PC-9 (cell line): ENCODE results near the gene VSIG10L. TPM values are rescaled to one million over a fixed set of nuclear protein-coding genes. Genes with fewer than 3 reads are reported as not detected.
A peak's percentile ranks its signal among the peaks of the same experiment; 100 is the strongest.

Source experiments
- BruUV-seq: library from RNA; stranded (reverse); fragments of 400-500 nt; replicated peaks from 2 replicates; lab custom pipeline; 2021; lab: Mats Ljungman, UMichigan
- CTCF ChIA-PET: fragments of 300-600 bp; sonication (Branson Sonifier 250); formaldehyde crosslinking; loops from one replicate; lab custom pipeline; 2022; ENCODE audit warnings: antibody characterized with exemption; lab: Charles Lee
- POLR2A ChIA-PET: fragments of 300-600 bp; sonication (Branson Sonifier 250); formaldehyde crosslinking; loops from one replicate; lab custom pipeline; 2022; ENCODE audit warnings: antibody characterized with exemption; ENCODE audit not compliant: unreplicated experiment; lab: Charles Lee
- DNase-seq, 2 experiments: peaks; one replicate each; pipeline versions ENCODE4 v3.0.0 to v3.0.0-alpha.2; 2015 to 2022; ENCODE audit warnings: mixed read lengths in 1 of 2
- H2AFZ ChIP-seq: fragments of 200-600 bp; sonication (generic); 2 replicates; pipeline ENCODE4 v1.8.1; 2017; ENCODE audit warnings: antibody characterized with exemption
- H3F3A ChIP-seq: fragments of 200-600 bp; sonication (generic); 2 replicates; pipeline ENCODE4 v1.8.1; 2017; ENCODE audit warnings: antibody characterized with exemption, mild to moderate bottlenecking, low read depth; ENCODE audit not compliant: insufficient read depth
- H3K27ac ChIP-seq: fragments of 200-600 bp; sonication (generic); 2 replicates; pipeline ENCODE4 v1.6.1; 2016; ENCODE audit warnings: mixed run types
- H3K27me3 ChIP-seq: fragments of 200-600 bp; sonication (generic); 2 replicates; pipeline ENCODE4 v1.6.1; 2016; ENCODE audit warnings: low read depth, mixed run types; ENCODE audit not compliant: insufficient read depth
- H3K36me3 ChIP-seq: fragments of 200-600 bp; sonication (generic); 2 replicates; pipeline ENCODE4 v1.6.1; 2016; ENCODE audit warnings: low read depth, mixed run types
- H3K4me1 ChIP-seq: fragments of 200-600 bp; sonication (generic); replicated peaks from 2 replicates; pipeline ENCODE4 v1.6.1; 2016; ENCODE audit warnings: mixed run types; ENCODE audit not compliant: insufficient read depth
- H3K4me2 ChIP-seq: fragments of 200-600 bp; sonication (generic); 2 replicates; pipeline ENCODE4 v1.6.1; 2017; ENCODE audit warnings: mixed run types
- H3K4me3 ChIP-seq: fragments of 200-600 bp; sonication (generic); 2 replicates; pipeline ENCODE4 v1.6.1; 2016; ENCODE audit warnings: mixed run types
- H3K79me2 ChIP-seq: fragments of 200-600 bp; sonication (generic); 2 replicates; pipeline ENCODE4 v1.6.1; 2017; ENCODE audit warnings: low read depth, mixed run types
- H3K9me2 ChIP-seq: fragments of 200-600 bp; sonication (generic); 2 replicates; pipeline ENCODE4 v1.8.1; 2017; ENCODE audit warnings: mild to moderate bottlenecking; ENCODE audit not compliant: insufficient read depth
- H3K9me3 ChIP-seq: fragments of 200-600 bp; sonication (generic); 2 replicates; pipeline ENCODE4 v1.8.1; 2016; ENCODE audit warnings: low read depth; ENCODE audit not compliant: insufficient read depth
- H4K20me1 ChIP-seq: fragments of 200-600 bp; sonication (generic); 2 replicates; pipeline ENCODE4 v1.8.1; 2017; ENCODE audit not compliant: insufficient read depth
- EZH2 ChIP-seq: fragments of 200-600 bp; sonication (generic); IDR thresholded peaks from 2 replicates; pipeline ENCODE4 v1.8.0; 2017; ENCODE audit warnings: antibody characterized with exemption, low read depth
- intact Hi-C: fragments of 100-400 bp; cut with micrococcal nuclease; formaldehyde crosslinking; loops from one replicate; pipeline ENCODE4 v1.10.0; 2022; ENCODE audit not compliant: unreplicated experiment
- total RNA-seq: library from RNA; stranded (reverse); gene quantifications from 2 replicates; pipeline ENCODE4 v1.2.3, GENCODE V29; 2021
- TF ChIP-seq, protein P1 (sequence below): fragments of 200-600 bp; sonication (generic); conservative IDR thresholded peaks from 2 replicates; pipeline ENCODE4 v1.6.1; 2017; ENCODE audit warnings: mixed run types, antibody characterized with exemption, mild to moderate bottlenecking, moderate library complexity

VSIG10L gene
- total RNA-seq, 1 experiment from 2014 or later: 2.8 TPM

DNA sequence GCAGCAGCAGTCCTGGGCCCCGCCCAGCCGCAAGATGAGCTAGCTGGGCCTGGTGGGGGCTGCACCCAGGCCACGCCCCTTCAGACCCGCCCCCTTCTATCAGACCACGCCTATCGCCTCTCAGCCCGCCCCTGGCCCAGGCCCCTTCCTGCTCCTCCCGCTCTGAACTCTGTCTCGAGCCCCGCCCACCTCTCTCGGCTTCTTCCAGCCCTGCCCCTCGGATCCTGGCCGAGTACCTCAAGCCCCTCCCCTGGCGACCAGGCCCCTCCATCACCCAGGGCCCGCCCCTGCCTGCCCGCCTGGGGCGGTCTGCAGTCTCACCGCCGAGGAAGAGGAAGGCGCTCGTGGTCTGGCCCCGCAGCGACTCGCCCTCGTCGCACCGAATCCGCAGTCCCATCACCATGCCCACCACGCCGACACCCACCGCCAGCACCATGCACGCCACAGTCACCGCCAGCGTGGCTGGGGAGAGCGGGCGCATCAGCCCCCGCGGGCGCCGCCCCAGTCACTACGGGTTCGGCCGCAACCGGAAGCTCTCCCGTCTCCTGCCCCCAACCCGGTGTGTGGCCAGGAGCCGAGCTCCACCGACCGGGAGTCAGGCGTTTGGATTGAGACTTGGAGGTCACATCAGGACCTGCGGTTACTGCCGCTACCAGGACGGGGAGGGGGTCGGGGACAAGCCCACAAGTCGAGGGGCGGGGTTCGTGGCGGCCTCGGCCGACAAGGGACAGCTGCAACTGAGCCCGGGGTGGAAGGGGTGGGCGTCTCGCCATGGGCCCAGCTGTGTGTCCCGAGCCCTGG is 25.8 kb upstream of the VSIG10L start:
- intact Hi-C loops: loop anchor here (1.0 to 10.0 kb wide), 3 partner anchors 28 to 335 kb away; no protein-coding TSS in a partner anchor
- H4K20me1 ChIP-seq: no peaks in the 10 kb centered on the region

DNA sequence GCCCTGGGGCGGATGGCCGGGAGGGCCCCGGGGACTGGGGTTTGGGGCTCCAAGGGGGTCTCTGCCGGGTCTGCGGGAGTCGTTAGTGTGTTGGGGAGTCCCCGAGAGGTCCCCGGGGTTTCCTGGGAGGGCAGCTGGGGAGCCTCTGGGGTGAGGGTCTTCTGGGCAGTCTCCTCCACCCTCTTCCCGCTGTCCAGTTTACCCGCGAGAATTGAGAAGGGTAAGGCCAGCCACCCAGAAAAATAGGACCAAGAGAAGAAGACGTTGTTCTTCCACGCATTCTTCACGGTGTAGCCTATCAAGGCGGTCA is 25.3 kb upstream of the VSIG10L start:
- peaks cover 36% of the 10 kb centered on the region for H3K4me1 ChIP-seq
- no peak for TF ChIP-seq EZH2
- TF ChIP-seq, protein P1, sequence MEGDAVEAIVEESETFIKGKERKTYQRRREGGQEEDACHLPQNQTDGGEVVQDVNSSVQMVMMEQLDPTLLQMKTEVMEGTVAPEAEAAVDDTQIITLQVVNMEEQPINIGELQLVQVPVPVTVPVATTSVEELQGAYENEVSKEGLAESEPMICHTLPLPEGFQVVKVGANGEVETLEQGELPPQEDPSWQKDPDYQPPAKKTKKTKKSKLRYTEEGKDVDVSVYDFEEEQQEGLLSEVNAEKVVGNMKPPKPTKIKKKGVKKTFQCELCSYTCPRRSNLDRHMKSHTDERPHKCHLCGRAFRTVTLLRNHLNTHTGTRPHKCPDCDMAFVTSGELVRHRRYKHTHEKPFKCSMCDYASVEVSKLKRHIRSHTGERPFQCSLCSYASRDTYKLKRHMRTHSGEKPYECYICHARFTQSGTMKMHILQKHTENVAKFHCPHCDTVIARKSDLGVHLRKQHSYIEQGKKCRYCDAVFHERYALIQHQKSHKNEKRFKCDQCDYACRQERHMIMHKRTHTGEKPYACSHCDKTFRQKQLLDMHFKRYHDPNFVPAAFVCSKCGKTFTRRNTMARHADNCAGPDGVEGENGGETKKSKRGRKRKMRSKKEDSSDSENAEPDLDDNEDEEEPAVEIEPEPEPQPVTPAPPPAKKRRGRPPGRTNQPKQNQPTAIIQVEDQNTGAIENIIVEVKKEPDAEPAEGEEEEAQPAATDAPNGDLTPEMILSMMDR: no peak
- peaks cover 28% of the 10 kb centered on the region for H3F3A ChIP-seq
- H3K79me2 ChIP-seq: peaks cover 30% of the 10 kb centered on the region
- ChIA-PET CTCF (no interaction called here), POLR2A (interaction anchor here (0.6 to 1.1 kb wide), 6 partner anchors 27 to 322 kb away, joined by 3 to 9 read pairs (median 6); partner anchors contain the start of gene SIGLEC10)
- peak overlapping the region; percentile 74 for H3K27ac ChIP-seq
- TSS peak; percentile 15 for BruUV-seq
- H2AFZ ChIP-seq: peak overlapping the region; percentile 99
- peaks cover 20% of the 10 kb centered on the region for H3K27me3 ChIP-seq
- peaks cover 4% of the 10 kb centered on the region; the same call in 1 of the 2 replicates for H4K20me1 ChIP-seq
- peak overlapping the region; percentile 92 for H3K4me3 ChIP-seq
- no peaks in the 10 kb centered on the region for H3K9me3 ChIP-seq
- no peaks in the 10 kb centered on the region for H3K36me3 ChIP-seq
- DNase-seq: no peak
- H3K9me2 ChIP-seq: no peaks in the 10 kb centered on the region
- intact Hi-C loops: loop anchor here (1.0 to 10.0 kb wide), 3 partner anchors 28 to 335 kb away; no protein-coding TSS in a partner anchor
- peak overlapping the region; percentile 100 for H3K4me2 ChIP-seq

More for the DNA sequence above, 25.8 kb upstream of the VSIG10L start:
- peak; percentile 92 to 100 for DNase-seq
- no peaks in the 10 kb centered on the region for H3K36me3 ChIP-seq
- H3K4me3 ChIP-seq: peak overlapping the region; percentile 92
- H3K9me2 ChIP-seq: no peaks in the 10 kb centered on the region
- CTCF ChIA-PET: no interaction called here
- H3K79me2 ChIP-seq: peaks cover 26% of the 10 kb centered on the region
- peak overlapping the region; percentile 99 for H2AFZ ChIP-seq
- POLR2A ChIA-PET: interaction anchor here (0.5 to 1.1 kb wide), 7 partner anchors 26 to 938 kb away, joined by 3 to 9 read pairs (median 6); partner anchors contain the start of gene SIGLEC10
- peaks cover 25% of the 10 kb centered on the region for H3K27me3 ChIP-seq
- TF ChIP-seq, protein P1: no peak
- no peak for TF ChIP-seq EZH2
- H3K9me3 ChIP-seq: no peaks in the 10 kb centered on the region
- peaks cover 31% of the 10 kb centered on the region for H3K4me1 ChIP-seq
- H3K4me2 ChIP-seq: peak overlapping the region; percentile 100
- H3F3A ChIP-seq: peaks cover 24% of the 10 kb centered on the region
- no peak overlapping the region for H3K27ac ChIP-seq
- TSS peak; percentile 56 for BruUV-seq

DNA sequence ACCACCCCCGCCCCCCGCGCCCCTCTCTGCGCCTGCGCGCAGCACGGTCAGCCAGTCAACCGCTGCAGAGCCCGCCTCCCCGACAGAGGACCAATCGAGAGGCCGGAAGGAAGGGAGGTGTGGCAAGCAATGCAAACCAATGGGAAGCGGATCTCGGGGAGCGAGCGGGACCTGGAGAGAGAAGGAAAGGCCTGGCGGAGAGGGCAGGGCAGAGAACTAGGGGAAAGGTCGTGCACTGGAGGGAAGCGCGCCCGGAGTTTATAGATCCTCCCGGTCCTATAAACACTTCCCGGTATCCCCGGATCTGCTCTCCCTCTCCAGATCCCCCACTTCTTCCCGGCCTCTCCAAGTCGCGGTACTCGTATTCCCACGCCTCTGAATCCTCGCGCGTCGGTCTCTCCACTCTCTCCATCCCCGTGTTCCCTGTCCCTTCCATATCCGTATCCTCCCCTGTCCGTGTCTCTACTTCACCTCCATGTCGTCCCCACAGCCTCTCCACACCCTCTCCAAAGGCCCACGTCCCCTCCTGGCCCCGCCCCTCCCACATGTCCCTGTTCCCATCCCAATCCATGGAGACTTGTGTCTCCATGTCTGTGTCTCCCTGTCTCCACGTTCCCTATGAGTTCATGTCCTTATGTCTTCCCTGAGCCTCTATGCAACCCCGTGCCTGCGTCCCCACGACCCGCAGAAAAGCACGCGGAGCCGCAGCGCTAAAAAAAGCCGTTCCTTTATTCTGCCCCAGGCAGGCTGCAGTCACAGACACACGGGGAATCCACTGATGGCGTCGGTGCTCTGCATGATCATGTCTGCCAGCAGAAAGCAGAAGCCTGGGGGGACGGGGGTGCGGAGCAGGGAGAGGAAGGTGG is 24.7 kb upstream of the VSIG10L start:
- peaks cover 35% of the 10 kb centered on the region for H3K79me2 ChIP-seq
- ChIA-PET POLR2A (interaction anchor here (1.1 kb wide), 1 partner anchor 27 kb away, joined by 6 read pairs; no protein-coding TSS in a partner anchor), CTCF (no interaction called here)
- peak overlapping the region; percentile 92 for H3K4me3 ChIP-seq
- peaks cover 7% of the 10 kb centered on the region; the same call in 1 of the 2 replicates for H4K20me1 ChIP-seq
- peaks cover 31% of the 10 kb centered on the region for H3F3A ChIP-seq
- TF ChIP-seq, protein P1: no peak
- TF ChIP-seq EZH2: no peak
- H3K36me3 ChIP-seq: no peaks in the 10 kb centered on the region
- peak; percentile 97 for DNase-seq
- H2AFZ ChIP-seq: peak overlapping the region; percentile 99
- H3K27me3 ChIP-seq: peaks cover 14% of the 10 kb centered on the region; the same call in 1 of the 2 replicates
- peak overlapping the region; percentile 100 for H3K4me2 ChIP-seq
- peak overlapping the region; percentile 74 for H3K27ac ChIP-seq
- no peaks in the 10 kb centered on the region for H3K9me3 ChIP-seq
- intact Hi-C loops: loop anchor here (1.0 to 10.0 kb wide), 4 partner anchors 27 to 336 kb away; no protein-coding TSS in a partner anchor
- BruUV-seq: TSS peak; percentile 20
- H3K4me1 ChIP-seq: peaks cover 36% of the 10 kb centered on the region
- no peaks in the 10 kb centered on the region for H3K9me2 ChIP-seq
